ENCODE data around the gene PPFIA4.

PPFIA4 gene

DNA sequence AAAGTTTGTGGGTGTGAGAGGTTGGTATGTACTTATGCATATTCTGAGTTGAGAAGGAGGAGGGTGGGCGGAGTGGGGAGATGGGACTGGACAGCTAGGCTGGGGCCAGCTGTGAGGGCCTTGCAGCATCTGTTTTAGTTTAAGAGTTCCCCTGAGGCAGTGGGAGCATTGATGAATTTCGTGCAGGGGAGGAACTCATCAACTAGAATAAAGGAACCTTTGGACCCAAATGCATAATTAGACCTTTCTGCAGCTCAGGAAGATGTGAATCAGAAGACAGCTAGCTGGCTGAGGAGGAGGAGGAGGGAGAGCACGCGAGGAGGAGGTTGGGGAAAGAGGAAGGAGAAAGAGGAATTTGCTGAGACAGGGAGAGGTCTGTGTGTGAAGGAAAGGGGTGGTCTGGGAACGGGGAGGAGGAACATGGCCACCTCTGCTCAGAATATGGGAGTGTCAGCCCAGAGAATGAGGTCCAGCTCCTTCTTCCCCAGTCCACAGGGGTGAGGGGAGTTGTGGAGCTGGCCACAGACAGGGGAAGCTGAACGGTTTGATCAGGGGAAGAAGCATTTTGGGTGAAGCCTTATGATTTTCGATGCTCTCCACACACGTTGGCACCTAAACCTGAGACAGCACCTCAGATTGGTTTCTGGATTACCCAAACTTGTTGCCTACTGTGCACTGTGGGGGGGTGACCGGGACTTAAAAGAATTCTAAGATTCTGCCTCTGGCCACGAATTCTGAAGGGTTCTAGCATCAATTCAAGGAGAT lies 31.8 kb downstream of the PPFIA4 start:
- no peak for DNase-seq (ENCODE audit: low spot score)

DNA sequence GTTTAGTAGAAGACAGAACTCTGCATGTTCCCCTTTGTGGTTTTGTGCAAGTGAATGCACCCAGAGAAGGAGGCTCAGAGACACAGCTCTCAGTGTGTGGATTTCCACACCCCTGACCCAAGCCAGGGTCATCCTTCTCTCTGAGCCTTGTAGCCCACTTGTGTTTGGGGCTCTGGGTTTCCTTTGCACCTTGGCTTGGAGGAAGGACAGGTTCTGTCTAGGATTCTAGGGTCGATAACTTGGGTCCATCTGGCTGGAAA lies 32.3 kb downstream of the PPFIA4 start:
- no peak for DNase-seq (ENCODE audit: low spot score)

DNA sequence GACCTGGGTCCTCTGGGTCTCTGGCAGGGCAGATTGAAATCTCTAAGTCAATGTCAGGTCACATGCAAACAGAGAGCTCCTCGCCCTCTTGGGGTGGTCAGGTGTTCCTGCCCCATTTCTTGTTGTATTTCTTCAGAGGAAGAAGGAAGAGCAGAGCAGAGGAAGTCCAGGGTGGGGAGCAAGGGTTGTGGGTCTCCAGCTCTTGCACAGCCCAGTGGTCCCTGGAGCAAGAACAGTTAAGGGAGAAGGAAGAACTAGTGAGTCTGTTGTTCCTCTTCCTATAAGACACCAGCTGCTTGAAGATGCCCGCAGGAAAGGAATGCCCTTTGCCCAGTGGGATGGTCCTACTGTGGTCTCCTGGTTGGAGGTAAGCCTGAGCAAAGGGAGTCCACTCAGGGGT lies 33.2 kb downstream of the PPFIA4 start:
- DNase-seq (ENCODE audit: low spot score): no peak

DNA sequence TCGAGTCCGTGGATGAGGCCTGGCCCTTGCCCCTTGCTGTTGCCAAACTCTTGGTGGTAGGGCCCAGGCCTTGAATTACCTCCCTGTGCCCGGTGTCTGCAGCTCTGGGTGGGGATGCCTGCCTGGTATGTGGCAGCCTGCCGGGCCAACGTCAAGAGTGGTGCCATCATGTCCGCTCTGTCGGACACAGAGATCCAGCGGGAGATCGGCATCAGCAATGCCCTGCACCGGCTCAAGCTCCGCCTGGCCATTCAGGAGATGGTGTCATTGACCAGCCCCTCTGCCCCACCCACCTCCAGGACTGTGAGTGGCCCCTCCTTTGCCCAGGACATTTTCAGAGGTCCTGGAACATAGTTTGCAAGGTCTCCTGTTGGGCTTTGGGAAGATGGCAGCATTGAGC lies 33.8 kb downstream of the PPFIA4 start:
- DNase-seq (ENCODE audit: low spot score): no peak

DNA sequence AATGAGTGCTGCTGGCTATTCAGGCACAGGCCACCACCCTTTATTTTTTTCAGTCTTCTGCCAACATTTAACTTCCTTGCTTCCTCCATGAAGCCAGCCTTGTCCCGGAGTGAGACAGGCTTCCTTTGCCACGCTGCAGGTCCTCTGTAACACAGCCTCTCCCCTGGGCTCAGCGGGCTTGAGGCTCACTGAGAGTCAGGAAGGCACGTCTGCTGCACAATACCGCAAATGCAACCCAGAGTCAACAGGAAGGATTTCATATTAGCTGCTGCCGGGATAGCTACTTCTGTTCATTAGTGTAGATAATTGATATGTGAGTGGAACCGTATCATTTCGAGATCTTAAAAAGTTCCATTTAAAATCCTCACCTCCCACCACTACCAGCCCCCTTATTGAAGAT lies 37.0 kb downstream of the PPFIA4 start:
- no peak for DNase-seq (ENCODE audit: low spot score)

DNA sequence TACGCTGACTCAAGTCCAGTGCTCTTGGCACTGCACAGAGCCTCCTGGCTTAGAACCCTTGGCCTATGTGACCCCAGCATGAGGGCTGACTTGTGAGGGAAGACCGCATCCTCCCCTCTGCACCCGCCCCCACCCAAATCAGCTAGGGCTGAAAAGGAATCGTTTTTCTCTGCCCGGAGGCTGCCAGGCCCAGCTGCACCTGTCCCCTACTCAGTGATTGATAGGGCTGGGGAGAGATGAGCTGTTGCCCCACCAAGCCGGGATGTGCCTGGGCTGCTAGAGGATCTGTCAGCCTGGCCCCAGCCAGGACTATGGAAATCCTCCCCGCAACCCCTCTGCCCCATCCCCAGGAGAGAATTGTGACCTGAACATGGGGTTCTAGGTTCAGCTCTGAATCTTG lies 38.9 kb downstream of the PPFIA4 start:
- no peak for DNase-seq (ENCODE audit: low spot score)

DNA sequence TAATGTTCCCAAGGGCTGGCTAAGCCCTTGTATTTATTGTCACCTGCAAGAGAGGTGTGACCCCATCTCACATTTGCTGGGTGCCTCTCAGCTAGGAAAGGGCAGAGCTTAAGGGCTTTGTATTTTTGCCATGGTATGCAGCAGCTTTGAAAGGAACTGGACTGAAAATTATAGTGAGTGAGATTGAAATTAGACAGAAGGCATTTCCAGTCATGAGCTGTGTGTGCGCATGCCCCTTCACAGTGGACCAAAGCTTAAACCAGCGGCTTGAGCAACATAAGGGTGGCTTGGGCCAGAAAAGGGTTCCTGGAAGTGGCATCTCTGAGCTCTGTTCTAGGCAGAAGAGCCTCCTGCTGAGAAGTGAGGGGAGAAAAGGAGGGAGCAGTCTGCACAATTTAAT lies 39.7 kb downstream of the PPFIA4 start:
- no peak for DNase-seq (ENCODE audit: low spot score)

DNA sequence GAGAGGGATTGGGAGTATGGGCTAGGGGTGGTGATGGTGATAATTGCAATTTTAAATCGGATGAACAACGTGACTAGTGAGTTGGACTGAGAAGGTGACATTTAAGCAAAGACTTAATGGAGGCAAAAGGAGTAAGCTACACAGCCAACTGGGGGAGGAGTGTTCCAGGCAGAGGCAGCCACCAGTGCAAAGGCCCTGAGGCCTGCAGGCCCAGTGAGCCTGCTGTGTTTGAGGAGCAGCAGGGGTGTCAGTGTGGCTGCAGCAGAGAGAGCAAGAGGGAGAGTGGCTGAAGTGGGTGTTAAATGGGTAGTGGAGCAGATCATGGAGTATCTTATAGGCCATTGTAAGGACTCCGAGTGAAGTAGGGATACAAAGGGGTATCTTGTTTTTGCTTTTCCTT lies 40.7 kb downstream of the PPFIA4 start:
- no peak for DNase-seq (ENCODE audit: low spot score)

DNA sequence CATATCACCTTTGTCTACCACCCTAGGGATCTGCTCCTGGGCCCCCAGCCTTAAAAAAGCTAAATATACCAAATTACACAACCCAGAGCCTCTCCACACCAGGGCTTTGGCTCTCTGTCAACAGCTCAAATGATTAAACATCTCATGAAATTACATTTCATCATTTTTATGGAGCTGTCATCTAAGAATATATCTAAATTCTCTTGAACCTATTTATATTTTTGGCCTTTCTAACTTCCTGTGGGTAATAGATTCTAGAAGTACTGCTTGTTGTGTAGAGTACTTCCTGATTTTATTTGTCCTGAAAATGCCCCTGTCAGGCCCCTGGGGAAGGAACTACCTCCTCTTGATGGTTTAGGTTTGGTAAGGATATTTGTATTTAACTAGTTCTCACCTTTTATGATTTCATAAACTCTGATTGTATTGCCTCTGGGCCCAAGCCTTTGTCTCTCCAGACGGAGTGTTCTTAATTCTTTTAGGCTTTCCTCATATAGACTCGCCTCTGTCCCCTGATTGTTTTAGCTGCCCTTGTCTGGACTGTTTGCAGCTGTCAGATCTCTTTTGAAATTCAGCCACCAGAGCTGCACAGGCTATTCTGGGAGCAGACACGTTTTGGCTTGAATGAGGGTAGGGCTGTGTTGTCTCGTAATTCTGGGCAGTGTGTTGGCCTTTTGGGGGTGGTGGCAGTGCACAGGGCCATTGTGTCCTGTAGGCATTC lies 42.9 kb downstream of the PPFIA4 start:
- no peak for DNase-seq (ENCODE audit: low spot score)

DNA sequence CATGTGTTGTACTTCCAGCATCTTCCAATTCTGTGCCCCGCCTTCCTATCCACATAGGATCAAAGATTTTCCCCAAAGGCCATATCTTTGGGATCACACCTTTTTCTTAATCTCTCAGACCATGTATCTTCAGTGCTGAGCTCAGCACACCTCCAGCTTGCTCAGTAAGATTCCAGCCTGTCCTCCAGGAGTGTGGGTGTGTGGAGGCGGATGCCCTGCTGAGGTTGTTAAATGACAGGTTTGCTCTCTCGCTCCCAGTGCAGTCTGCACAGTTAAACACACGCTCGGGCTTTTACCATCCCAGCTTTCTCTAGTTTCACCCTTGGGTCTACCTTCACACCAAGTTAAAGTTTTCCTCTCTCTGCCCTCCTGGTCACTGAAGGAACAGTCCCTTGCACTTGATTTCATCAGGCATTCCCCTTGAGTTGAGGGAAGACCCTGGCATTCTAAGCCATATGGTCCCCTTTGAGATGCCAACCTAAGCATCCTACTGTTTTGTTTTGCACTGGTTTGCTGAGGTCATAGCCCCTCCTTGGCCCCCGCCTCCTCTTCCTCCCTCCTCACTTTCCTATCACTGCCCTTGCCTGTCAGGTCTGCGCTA lies 45.8 kb downstream of the PPFIA4 start:
- DNase-seq (ENCODE audit: low spot score): no peak

DNA sequence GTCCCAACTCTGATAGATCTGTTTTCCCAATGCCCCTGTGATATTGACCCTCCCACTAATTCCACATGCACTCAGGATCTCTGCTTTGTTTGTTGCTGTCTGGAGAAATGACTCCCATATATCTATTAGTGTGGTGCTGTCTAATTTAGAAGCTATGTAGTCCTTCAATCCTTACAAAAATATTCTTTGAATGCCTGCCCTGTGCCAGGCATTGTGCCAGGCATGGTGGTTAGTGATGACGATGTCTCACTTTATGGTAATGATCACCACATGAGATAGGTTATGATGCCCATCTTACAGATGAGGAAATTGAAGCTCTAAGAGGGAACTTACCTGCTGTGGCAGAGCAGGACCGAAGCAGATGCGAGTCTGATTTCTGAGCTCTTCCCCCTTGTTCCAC lies 46.6 kb downstream of the PPFIA4 start:
- no peak for DNase-seq (ENCODE audit: low spot score)

DNA sequence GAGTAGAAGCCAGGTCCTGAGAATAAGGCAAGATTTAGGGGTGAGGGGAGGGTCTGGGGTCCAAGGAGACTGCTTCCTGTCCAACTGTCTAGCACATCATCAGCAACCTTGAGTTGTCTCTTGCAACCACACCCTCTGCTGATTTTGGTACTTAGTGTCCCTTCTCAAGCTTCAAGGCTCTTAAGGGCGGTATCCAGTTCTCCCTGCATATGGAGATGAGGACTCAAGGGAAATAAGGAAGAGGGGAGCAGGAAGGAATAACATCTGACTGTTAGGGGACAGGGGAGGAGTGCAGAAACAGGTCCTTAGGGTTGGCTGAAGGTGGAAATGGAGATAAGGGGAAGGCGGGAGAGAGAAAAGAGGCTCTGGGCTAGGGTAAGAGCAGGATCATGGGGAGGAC lies 47.2 kb downstream of the PPFIA4 start:
- no peak for DNase-seq (ENCODE audit: low spot score)

DNA sequence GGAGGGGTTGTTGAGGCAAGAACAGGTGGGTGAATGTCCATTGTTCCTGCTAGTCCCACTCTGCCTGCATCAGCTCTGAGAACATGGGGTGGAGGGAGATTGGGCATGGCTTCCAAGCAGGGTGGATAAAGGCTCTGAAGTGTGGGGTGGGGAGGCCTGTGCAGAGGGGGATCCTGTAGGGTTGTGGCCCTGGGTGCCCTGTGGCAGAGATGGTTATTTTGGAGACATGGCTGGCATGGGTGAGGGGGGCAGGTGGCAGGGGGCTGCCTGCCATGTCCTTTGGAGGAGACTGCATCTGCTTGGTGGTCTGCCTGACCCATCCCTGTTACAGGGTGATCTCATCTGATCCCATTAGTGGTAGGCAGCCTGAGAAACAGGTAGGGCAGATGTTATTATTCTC lies 48.3 kb downstream of the PPFIA4 start:
- no peak for DNase-seq (ENCODE audit: low spot score)

DNA sequence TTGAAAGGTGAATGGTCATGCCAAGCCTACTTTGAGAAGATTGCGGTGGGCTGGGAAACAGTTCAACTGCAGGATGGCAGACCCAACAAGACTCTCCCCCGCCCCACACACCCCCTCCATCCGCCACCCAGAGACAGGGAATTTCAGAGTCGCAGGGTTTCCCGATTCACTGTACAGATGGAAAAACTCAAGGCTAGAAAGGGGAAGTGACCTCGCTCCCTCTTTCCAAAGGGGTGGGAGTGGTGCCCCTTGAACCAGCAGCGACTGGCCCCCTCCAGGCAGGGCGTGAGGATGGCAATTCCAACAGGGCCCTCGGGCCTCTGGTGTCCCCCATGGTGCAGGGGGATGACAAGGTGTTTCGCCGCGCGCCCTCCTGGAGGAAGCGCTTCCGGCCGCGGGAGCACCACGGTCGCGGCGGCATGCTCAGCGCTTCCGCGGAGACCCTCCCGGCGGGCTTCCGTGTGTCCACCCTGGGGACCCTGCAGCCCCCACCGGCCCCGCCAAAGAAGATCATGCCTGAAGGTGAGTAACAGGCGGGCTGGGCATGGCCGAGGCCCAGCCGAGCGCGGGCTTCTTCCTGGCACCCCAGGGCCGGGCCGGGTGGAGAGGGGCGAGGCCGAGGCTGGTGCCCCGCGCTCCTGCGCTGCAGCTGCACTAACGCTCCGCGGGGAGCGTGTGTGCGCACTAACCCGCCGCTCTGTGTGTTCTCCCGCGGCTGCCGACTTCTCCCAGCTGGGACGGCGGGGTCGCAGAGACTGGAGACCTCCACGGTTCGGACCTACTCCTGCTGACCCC lies 49.1 kb downstream of the PPFIA4 start:
- DNase-seq (ENCODE audit: low spot score): no peak

DNA sequence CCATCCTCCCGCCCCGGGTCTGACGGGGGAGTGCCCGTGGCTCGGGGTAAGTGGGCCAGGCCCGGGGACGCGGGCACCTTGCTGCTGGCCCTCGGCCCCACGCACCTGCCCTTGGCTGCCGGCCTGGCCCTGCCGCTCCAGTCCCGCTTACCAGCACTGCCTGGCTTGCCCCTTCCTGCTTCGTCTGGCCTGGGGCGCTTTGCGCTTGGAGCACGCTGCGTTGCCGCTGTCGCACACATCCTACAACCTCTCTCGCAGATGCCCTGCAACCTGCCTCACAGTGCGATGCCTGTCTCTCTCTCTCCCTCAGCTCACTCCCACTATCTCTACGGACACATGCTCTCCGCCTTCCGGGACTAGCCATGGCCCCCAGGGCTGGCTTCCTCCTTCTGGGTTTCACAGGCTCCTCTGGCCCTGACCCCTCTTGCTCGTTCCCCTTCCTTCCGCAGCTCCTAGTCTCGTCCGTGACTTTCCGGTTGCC lies 49.8 kb downstream of the PPFIA4 start:
- no peak for DNase-seq (ENCODE audit: low spot score)

DNA sequence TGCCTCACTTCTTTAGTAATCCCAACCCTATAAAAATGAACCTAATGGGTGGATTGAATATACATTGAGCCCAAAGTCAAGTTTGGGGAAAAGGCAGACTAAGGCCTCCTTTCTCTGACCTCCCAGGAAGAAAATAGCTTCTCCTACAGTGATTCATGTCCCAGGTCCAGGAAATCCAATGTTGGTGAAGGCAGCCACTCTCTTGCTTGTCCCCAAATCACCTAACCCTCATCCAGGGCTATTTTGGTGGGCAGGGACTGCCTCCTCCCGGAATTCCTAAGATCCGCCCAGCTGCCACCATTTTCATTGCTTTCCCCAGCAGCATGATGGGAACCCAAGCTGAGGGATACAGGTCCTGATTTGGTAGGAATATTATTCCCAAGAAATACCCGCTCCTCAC lies 51.1 kb downstream of the PPFIA4 start:
- no peak for DNase-seq (ENCODE audit: low spot score)

DNA sequence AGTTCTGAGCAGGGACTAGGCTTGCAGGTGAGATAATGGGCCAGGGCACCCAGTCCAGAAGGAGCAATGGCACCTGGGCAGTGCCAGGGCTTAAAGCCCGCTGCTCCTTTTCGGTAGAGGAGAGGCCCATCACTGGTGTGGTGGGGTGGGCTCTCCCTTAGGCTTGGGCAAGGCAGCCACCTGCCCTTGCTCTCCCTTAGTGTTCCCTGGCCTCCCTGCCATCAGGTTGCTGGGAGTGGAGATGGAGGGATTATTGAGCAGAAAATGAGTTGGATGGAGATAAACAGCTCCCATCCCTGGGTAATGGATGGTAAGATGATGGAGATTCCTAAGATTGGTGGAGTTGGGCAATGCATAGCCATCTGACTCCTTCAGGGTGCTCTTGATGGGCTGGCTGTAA lies 51.7 kb downstream of the PPFIA4 start:
- DNase-seq (ENCODE audit: low spot score): no peak

DNA sequence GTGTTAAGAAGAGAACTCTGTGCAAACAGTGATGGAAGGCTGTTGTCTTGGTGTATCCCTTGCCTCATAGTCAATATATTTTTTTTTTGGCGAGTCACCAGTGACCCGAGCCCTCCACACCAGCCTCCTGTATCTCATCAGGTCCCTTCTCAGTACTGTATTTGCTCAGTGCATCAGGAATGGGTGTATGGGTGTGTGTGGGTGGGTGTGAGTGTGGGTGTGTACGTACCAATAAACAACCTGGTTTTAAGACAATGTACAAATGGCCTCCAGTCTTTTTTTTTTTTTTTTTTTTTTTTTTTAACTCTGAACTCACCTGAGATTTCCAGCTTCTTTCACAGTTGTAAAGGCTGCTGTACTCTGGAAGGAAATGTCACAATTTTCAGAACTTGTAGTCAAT lies 52.2 kb downstream of the PPFIA4 start:
- DNase-seq (ENCODE audit: low spot score): no peak

DNA sequence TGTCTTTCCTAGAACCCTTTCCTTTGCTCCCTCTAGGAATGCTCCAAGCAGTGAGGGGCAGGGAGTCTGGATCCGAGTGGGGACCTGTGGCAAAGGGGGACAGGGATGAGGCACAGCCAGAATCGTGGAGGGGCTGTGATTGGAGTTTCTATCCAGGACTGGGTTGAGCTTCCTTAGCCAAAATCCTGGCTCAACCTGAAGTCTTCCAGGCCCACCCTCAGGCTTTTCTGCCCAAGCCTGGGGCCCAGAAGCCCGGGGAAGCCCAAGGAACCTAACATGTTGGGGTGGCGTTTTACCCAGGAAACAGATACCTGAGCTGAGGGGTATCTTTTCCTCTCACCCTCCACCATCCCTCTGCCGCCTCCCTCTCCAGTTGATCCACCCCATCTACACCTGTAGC lies 54.2 kb downstream of the PPFIA4 start:
- DNase-seq (ENCODE audit: low spot score): no peak

DNA sequence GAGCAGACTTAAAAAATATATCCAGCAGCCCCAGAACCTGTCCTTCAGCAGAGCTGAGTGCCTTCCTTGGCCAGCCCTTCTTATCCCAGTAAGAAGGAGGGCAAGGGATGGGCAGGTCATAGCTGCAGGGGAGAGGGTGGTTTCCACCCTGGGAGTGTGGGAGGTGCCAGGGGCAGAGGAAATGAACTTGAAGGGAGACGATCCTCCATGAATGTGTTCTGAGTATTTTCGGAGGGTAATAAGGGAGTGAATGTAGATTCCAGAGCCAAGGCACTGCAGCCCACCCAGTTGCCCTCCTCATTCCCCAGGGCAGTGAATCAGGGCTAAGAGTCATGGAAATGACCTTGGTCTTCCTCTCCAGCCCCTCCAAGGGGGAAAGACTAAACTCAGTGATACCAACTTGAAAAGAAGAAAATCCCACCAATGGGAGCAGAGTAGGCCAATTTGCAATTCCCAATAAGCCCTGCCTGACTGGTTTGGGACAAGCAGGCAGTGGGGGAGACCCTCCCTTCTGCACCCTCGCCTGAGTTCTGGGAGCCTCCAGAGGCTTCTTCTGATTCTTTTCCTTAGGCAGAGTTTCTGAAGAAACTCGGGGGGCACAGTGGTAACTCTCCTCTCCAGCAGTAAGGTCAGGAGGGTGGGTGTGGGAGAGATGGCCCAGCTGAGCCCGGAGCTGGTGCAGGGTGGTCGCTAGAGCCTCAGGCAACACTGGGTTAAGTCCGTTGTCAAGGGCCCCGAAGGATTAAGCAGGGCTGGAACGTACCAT lies 55.4 kb downstream of the PPFIA4 start:
- DNase-seq (ENCODE audit: low spot score): no peak

DNA sequence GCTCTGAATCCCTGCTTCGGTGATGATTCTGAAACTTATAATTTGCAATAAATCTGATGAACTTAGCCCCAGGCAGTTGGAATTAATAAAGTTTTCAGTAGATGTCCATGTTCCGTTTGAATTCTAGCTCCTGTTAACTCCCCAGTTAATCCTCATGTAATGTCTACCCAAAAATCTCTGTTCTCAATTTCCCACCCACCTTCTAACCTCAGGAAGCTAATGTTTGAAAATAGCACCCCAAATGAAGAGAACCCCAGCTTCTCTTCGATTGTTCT lies 55.9 kb downstream of the PPFIA4 start:
- no peak for DNase-seq (ENCODE audit: low spot score)

All from RKO (cell line).